Measurements from ENCODE around the gene IREB2.
"Not testable (repeated sequence)": the region's sequence is repeated elsewhere in the genome, so short reads cannot be mapped to it uniquely, and the experiment has no call there.

Gene IREB2

DNA sequence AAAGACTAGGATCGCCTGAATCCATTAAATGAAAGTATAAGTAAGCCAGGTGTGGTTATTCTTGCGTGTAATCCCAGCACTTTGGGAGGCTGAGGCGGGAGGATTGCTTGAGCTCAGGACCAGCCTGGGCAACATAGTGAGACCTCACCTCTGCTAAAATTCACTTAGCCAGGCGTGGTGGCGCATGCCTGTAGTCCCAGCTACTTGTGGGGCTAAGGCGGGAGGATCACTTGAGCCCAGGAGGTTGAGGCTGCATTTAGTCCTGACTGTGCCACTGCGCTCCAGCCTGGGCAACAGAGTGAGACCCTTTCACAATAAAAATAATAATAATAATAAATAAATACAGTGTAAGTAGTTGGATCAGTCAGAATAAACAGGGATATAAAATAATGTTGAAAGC is 43.9 kb downstream of the IREB2 start:
- DNase-seq (ENCODE audit: low read depth): no peak

DNA sequence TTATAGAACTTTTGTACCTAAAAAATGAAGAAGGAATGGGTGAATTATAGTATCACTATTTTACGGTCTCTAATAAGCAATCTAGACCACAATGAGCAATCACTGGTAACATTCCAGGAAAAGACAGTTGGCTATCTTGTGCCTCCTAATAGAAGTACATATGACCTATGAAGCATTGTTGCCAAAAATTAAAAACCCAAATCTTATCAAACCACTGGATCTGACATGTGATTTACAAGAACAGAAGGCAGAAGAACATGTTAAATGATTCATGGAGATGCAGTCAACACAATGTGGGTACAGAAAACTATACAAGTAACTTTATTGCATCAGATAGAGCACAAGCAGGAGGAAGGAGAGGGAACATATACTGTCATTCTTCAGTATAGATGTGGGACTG is 54.9 kb downstream of the IREB2 start:
- DNase-seq (ENCODE audit: low read depth): no peak

DNA sequence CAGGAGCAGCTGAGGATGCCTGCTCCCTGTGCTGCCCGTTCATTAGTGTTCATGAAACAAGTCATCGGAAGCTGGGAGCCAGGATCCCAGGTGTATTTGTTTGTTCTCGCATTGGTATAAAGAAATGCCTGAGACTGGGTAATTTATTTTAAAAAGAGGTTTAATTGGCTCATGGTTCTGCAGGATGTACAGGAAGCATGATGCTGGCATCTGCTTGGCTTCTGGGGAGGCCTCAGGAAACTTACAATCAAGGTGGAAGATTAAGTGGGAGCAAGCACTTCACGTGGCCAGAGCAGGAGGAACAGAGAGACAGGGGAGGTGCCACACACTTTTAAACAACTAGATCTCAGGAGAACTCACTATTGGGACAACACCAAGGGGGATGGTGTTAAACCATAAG is 63.8 kb downstream of the IREB2 start:
- DNase-seq (ENCODE audit: low read depth): no peak

DNA sequence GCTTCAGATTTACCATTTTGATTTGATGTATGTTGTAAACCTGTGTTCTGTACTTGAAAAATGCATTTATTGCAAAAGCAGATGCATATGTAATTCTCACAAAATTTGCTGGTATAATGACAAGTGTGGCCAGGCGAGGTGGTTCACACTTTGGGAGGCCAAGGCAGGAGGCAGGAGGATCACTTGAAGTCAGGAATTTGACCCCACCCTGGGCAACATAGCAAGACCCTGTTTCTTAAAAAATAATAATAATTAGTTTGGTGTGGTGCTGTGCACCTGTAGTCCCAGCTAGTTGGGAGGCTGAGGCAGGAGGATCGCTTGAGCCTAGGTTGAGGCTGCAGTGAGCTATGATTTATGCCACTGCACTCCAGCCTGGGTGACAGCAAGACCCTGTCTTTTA is 64.6 kb downstream of the IREB2 start:
- no peak for DNase-seq (ENCODE audit: low read depth)

DNA sequence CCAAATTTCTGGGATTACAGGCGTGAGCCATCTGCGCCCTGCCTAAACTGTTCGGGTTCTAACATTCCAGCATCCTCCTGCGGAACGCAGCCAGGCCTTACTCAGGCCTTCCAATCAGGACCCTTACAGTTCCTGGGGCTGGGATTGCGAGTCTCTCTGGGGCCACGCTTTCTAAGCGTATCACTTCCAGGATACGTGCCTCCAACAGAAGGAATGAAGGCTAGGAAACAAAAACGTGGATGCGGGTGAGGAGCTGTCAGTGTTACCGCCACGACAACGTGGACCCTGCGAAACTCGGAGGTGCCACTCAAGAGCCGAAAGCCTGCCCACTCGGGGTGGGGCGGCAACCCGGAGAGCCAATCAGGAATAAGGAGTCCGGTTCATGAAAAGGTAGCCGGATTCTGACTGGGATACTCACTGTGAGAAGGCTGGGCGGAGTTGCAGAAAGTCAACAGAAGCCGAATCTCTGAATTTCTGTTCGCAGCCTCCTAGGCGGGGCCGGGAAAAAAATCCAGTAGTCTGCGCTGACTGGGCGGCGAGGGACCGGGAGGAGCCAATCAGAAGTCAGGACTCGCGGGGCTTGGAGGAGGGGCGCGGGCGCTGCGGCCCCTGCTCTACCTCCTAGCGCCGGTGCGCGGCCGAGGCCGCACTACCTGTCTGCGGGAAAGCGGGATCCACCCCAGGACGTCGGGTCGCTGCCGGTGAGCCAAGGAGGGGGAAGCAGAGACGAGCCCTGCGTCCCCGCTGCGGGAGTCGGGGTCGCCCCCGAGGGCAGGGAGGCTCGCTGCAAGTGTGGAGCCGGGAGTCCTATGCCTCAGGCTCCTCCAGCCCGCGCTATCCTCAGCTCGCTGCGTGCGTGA is 69.2 kb downstream of the IREB2 start, which contains the start of gene HYKK:
Gene HYKK, plus strand, starts transcription at position 607 of the 860 bp plus-strand sequence. CDS start 5,512 bp downstream, outside the sequence.
- DNase-seq (ENCODE audit: low read depth): peak; percentile 91

DNA sequence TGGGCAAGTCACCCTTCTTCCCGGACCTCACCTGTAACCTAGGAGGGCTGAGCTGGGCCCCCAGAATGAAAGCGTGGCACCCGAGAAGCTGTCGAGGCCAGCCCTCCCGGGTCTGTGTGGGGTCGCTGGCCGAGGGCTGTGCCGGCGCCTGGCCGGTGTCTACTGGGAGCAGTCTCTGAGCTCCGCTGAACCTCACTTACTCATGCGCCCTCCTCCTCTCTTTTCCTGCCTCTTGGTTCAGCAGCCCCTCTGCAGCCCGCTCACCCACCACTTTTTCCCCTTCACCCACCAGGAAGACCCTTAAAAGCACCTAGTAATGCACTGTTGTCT is 69.8 kb downstream of the IREB2 start:
- DNase-seq (ENCODE audit: low read depth): no peak

DNA sequence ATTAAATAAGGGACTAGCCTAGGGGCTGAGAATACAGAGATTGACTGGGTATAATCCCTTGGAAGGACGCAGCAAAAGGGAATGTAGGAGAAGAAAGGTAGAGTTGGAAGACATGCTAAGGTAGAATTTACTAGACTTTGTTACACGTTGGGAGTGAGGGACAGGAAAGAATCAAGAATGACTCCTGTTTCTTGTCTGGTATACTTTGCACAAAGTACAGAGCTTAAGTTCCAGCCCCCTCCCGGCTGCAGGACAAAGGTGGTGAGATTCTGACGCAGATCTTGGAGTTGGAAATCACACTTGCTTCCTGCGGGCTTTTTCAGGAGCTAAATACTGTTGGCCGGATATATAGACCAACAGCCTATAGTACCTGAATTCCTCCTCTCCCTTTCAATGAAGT is 70.3 kb downstream of the IREB2 start:
- no peak for DNase-seq (ENCODE audit: low read depth)

DNA sequence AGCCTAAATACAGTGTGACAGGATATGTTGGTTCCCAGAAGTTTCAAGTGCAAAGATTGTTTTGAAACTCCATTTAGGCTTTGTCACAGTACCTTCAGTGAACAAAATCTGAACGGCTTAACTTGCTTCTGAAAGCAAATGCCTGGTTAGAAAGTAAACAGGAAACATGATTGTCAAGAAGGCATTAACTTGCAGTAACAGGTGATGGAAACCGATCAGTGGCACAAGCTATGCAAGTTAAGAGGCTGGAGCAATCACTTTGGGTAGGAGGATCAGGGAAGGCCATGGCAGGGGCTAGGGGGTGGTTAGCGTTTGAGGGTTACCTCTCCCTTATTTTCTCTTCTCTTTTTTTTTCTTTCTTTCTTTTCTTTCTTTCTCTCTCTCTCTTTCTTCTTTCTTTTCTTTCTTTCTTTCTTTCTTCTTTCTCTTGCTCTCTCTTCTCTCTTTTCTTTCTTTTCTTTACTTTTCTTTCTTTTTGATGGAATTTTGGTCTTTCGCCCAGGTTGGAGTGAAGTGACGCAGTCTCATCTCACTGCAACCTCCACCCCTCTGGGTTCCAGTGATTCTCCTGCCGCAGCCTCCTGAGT is 71.8 kb downstream of the IREB2 start:
- no peak for DNase-seq (ENCODE audit: low read depth)

DNA sequence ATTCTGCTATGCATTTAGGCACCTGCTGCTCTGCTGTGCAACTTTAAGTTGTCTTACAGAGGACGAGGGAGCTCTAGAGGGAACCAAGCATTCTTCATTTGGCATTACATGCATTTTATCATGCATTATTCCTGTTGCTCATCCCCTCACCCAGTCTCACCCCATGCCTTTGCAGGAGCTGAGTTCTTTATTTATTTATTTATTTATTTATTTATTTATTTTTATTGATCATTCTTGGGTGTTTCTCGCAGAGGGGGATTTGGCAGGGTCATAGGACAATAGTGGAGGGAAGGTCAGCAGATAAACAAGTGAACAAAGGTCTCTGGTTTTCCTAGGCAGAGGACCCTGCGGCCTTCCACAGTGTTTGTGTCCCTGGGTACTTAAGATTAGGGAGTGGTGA is 82.0 kb downstream of the IREB2 start:
- not testable (repeated sequence) for DNase-seq (ENCODE audit: low read depth)

DNA sequence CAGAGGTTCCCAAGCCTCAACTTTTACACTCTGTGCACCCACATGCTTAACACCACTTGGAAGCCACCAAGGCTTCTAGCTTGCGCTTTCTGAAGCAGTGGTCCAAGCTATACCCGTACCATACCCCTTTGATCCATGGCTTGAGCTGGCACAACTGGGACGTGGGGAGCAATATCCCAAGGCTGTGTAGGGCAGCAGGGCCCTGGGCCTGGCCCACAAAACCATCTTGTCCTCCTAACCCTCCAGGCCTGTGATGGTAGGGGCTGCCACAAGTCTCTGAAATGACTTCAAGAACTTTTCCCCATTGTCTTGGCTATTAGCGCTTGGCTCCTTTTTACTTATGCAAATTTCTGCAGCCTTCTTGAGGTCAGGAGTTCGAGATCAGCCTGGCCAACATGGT is 86.2 kb downstream of the IREB2 start:
- DNase-seq (ENCODE audit: low read depth): no peak

DNA sequence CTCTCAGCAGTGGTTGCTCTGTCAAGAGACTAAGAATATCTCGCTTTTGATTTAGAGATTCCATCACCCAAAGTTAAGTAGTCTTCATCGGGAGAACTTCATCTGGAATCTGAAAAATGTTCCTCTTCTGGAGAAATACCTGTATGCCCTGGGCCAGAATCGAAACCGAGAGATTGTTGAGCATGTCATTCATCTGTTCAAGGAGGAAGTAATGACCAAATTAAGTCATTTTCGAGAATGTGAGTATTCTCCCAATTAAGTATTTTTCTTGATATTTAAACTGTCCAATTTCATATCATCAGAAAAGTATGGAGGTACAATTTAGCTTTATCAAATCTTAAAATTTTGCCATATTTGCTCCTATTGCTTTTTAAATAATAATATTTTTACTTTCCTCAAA is 89.3 kb downstream of the IREB2 start:
- no peak for DNase-seq (ENCODE audit: low read depth)

DNA sequence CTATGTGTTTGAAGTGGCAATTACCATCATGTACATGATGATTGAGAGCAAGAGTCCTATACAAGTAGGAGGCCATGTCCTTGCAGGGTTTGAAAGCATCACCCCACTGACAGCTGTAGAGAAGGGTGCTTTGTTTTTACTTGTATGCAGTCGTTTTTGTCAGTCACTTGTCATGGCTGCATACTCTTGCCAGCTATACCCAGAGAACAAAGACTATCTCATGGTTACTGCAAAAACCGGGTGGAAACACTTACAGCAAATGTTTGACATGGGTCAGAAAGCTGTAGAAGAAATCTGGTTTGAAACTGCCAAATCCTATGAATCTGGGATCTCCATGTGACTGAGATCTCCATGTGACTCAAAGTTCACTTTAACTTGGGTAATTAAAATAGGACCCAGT is 95.3 kb downstream of the IREB2 start:
- no peak for DNase-seq (ENCODE audit: low read depth)

DNA sequence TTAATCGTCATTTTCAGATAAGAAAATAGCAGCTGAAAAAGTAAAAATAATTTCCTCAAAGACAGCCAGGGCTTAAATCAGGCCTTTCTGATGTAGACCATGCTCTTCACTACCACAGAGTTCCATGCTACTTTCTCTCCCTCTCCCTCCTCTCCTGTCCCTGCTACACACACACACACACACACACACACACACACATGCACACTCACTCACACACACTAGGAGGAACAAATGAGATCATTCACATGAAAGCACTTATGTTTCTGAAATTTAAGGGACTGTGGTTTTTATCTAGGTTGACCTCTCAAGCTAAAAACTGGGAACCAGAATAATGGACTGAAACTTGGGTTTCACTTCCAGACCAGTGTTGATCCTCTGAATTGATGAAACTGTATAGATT is 98.1 kb downstream of the IREB2 start:
- no peak for DNase-seq (ENCODE audit: low read depth)

DNA sequence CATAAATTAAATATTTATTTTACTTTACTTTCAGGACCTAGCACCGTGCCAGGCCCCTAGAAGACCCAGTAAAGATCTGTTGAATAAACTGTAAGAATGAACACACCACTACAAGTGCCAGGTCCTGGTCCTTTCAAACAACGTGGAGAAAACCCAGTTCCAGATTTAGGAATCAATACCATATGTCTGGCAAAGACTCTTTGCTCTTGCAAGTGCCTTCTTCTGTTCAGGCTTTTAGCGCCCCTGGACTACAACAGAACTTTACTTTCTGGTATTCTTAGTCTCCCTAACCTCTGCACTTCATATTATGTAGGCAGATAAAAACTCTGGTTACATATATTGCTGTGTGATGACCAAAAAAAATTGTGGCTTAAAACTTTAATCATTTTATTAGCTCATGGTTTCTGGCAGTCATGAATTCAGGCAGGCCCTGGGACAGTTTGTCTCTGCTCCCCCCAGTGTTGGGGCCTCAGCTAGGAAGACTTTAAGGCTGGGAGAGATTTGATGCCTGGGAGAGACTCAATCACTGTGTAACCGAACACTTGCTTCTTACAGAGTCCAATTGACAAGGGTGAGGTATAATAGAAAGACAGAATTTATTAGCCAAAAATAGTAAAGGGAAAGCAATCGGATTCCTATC is 99.4 kb downstream of the IREB2 start:
- DNase-seq (ENCODE audit: low read depth): no peak

DNA sequence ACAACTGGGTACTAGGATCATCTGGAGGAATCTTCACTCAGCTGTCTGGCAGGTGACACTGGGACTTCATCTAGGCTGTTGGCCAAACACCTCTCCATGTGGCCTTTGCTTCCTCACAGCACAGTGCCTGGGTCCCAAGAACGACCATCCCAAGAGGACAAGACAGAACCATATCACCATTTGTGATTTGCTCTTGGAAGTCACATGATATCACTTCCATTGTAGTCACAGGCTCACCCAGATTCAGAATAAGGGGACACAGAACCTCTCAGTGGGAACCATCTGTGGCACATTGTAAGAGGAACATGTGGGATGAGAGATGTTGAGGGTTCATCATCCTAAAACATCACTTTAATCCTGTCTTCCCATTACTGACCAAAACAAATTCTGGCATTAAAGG is 100.3 kb downstream of the IREB2 start:
- DNase-seq (ENCODE audit: low read depth): no peak

DNA sequence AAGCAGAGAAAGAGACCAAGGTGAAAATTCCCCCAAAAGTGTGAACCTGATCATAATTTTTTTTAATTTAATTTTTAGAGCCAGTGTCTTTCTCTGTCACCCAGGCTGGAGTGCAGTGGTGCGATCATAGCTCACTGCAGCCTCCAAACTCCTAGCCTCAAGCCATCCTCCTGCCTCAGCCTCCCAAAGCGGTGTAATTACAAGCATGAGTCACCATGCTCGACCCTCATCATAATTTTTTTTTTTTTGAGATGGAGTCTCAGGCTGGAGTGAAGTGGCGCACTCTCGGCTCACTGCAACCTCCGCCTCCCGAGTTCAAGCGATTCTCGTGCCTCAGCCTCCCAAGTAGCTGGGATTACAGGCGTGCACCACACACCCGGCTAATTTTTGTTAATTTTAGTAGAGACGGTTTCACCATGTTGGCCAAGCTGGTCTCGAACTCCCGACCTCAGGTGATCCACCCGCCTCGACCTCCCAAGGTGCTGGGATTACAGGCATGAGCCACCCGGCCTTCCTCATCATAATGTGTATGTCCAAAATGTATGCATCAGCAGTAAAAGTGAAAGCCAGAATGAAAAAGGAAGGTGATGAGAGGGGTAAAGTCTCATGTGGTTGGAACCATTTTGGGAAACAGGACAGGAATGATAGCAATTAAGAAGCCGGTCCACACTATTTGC is 101.6 kb downstream of the IREB2 start:
- not testable (repeated sequence) for DNase-seq (ENCODE audit: low read depth)

DNA sequence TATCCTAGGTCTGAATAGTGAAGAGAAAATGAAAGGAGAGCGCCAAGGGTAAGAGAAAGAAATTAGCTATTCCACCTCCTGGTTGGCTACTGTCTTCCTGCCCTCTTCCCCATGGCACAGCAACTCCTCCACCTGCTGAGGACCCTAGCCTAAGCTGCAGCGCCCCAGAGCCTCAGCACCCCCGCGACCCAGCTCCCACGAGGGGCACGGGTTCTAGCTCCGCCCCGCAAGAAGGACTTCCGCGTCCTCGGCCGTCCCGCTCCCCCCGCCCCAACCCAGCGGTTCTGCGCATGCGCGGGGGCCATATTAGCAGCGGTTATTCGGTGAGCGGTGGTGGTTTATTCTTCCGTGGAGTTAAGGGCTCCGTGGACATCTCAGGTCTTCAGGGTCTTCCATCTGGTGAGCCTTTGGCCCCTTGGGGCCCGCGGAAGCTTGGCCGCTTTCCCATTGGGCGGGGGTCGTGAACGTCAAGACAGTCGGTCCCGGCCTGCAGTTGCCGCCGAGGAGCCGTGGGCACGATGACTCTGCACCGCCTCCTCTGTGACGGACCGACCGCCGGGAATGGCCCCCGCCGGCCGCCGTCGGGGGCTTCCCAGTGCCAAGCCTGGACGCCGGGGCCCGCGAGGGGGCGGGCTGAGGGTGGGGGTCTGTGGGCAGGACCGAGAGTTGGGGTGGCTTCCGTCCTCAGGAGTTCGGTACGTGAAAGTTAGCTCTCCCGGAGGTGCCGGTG is 102.3 kb downstream of the IREB2 start, which contains the start of gene PSMA4:
Gene PSMA4, plus strand, starts transcription at position 304 of the 730 bp plus-strand sequence. CDS start 1,484 bp downstream, outside the sequence.
- no peak for DNase-seq (ENCODE audit: low read depth)

DNA sequence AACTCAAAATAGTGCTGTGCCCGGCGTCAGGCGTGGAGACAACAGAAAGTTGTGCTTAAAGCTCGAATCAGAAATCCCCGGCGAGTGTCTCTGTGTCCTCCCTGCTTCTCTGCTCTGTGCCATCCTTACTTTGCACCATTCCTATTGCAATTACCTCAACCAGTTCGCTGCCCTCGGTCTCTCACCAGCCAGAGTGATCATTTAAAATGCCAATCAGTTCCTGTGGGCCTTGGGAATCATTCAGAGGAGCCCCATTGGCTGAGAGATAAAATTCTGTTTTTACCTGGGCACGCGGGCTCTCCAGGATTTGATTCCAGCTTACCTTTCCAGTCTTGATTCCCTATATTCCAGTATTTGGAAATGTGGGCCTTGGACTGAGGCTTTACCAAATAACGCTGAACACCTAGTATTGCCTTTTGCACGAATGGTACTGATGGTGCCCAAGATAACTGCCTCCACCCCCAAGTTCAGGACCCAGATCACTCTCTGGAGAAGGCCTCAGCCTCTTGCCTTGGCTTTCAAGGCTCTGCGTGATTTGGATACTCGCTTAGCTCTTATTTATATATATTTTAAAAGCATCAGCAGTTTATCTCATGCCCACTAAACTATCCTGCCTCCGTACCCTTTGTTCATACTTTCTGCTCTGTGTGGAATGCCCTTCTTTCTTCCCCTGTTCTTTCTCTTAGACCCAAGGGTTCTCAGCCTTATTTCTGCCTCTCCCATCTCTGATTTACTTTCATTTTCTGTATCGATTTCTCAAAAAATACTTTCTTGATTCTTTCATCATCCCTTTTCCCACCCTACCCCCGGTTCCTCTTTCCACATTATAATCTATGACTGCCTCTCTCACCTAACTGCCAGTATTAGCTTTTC is 103.1 kb downstream of the IREB2 start:
- DNase-seq (ENCODE audit: low read depth): no peak

DNA sequence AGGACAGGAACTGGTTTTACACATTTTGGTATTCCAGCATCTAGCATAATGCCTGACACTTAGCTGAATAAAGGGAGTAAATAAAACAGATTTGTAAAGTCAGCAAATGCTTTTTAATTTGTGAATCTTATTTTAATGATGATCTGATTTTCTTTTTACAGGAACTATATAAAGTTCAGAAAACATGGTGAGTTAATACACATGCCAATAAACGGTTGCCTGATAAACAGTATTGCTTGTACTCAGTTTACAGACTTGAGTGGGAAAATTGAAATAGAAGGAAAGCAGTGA is 103.7 kb downstream of the IREB2 start:
- DNase-seq (ENCODE audit: low read depth): no peak

DNA sequence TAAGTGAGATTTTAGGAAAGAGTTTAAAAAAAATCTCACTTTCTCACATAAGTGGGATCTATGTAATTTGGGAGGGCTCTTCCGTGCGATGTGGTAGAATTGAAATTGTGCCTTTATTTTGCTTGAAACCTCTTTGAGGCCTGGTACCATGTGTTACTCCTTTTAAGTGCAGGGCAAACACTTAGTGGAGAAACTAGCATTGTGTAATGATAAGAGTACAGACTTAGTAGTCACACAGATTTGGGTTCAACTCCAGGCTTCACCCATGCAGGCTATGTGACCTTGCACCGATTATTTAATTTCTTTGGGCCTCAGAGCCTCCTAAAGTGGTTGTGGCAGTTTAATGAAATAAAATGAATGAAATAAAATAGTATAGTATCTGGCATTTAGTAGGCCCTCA is 104.6 kb downstream of the IREB2 start:
- DNase-seq (ENCODE audit: low read depth): no peak

DNA sequence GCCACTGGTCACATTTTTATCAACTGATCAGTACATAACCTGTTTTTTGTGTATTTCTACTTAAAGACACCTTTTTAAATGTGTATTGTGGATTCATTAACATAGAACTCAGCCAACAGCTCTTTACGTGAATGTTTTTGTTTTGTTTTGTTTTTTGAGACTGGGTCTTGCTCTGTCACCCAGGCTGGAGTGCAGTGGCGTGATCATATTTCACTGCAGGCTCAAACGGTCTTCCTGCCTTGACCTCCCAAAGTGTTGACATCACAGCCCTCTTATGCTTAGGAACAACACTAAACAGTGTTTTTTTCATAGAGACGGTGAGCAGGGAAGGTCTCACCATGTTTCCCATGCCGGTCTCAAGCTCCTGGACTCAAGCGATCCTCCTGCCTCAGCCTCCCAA is 112.2 kb downstream of the IREB2 start:
- DNase-seq (ENCODE audit: low read depth): no peak

Measured in non-pigmented ciliary epithelial cell (primary cell).